ENCODE results near the gene ELMO1. TPM values are rescaled to one million over a fixed set of nuclear protein-coding genes. Genes with fewer than 3 reads are reported as not detected.

ELMO1 gene
- total and polyA plus RNA-seq, 2 experiments from 2014 or later: 6.5 to 24.9 TPM

DNA sequence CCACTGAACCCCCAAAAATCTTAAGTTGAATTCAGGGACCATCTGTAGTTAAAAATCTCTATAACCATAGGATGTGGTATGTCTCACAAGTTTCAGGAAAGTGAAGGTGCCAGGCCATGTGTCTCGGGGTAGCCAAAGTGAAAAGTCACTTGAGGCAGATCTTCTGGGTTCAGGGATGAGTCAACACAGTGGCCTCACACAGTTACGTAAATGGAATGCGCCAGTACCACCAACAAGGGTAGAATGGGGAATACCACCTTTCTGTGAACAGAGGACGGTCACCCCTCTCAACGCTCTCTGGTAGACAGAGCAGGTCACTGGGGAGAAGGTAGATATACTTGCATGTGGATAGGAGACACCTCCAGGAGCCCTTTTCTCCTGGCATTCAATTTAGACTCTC lies 71.4 kb downstream of the ELMO1 start (continued):
- TF ChIP-seq, protein P1, sequence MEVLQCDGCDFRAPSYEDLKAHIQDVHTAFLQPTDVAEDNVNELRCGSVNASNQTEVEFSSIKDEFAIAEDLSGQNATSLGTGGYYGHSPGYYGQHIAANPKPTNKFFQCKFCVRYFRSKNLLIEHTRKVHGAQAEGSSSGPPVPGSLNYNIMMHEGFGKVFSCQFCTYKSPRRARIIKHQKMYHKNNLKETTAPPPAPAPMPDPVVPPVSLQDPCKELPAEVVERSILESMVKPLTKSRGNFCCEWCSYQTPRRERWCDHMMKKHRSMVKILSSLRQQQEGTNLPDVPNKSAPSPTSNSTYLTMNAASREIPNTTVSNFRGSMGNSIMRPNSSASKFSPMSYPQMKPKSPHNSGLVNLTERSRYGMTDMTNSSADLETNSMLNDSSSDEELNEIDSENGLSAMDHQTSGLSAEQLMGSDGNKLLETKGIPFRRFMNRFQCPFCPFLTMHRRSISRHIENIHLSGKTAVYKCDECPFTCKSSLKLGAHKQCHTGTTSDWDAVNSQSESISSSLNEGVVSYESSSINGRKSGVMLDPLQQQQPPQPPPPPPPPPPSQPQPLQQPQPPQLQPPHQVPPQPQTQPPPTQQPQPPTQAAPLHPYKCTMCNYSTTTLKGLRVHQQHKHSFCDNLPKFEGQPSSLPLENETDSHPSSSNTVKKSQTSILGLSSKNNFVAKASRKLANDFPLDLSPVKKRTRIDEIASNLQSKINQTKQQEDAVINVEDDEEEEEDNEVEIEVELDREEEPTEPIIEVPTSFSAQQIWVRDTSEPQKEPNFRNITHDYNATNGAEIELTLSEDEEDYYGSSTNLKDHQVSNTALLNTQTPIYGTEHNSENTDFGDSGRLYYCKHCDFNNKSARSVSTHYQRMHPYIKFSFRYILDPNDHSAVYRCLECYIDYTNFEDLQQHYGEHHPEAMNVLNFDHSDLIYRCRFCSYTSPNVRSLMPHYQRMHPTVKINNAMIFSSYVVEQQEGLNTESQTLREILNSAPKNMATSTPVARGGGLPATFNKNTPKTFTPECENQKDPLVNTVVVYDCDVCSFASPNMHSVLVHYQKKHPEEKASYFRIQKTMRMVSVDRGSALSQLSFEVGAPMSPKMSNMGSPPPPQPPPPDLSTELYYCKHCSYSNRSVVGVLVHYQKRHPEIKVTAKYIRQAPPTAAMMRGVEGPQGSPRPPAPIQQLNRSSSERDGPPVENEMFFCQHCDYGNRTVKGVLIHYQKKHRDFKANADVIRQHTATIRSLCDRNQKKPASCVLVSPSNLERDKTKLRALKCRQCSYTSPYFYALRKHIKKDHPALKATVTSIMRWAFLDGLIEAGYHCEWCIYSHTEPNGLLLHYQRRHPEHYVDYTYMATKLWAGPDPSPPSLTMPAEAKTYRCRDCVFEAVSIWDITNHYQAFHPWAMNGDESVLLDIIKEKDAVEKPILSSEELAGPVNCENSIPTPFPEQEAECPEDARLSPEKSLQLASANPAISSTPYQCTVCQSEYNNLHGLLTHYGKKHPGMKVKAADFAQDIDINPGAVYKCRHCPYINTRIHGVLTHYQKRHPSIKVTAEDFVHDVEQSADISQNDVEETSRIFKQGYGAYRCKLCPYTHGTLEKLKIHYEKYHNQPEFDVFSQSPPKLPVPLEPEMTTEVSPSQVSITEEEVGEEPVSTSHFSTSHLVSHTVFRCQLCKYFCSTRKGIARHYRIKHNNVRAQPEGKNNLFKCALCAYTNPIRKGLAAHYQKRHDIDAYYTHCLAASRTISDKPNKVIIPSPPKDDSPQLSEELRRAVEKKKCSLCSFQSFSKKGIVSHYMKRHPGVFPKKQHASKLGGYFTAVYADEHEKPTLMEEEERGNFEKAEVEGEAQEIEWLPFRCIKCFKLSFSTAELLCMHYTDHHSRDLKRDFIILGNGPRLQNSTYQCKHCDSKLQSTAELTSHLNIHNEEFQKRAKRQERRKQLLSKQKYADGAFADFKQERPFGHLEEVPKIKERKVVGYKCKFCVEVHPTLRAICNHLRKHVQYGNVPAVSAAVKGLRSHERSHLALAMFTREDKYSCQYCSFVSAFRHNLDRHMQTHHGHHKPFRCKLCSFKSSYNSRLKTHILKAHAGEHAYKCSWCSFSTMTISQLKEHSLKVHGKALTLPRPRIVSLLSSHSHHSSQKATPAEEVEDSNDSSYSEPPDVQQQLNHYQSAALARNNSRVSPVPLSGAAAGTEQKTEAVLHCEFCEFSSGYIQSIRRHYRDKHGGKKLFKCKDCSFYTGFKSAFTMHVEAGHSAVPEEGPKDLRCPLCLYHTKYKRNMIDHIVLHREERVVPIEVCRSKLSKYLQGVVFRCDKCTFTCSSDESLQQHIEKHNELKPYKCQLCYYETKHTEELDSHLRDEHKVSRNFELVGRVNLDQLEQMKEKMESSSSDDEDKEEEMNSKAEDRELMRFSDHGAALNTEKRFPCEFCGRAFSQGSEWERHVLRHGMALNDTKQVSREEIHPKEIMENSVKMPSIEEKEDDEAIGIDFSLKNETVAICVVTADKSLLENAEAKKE (CRISPR knock-in tag; IDR thresholded peaks at IDR 0.05): no peak
- TF ChIP-seq ZNF114 (CRISPR knock-in tag; IDR thresholded peaks at IDR 0.05): no peak

DNA sequence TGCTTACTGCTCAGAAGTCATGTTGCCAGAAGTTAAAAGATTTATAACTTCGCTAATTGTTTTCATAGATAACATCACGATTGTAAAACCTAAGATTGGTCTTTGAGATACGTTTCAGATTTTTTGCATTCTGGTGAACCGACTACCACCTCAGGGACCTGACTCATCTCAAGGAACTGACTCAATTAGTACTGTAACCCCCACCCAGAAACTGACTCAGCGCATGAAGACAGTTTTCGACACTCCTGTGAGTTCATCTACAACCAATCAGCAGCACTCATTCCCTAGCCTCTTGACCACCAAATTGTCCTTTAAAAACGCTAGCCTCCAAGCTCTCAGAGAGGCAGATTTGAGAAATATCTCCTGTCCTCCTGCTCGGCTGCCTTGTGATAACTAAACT lies 72.3 kb downstream of the ELMO1 start:
- H2AFZ ChIP-seq: no peak overlapping the region
- Mint-ChIP-seq H3K4me1 (peaks cover 7% of the 10 kb centered on the region; the same call in 2 of the 3 replicates), H3K36me3 (ENCODE audit: low read depth) (peaks cover 39% of the 10 kb centered on the region), H3K27ac (no peak overlapping the region), H3K4me3 (no peak overlapping the region), H3K27me3 (ENCODE audit: insufficient read depth, low read depth, poor library complexity) (peaks cover 3% of the 10 kb centered on the region), H3K9me3 (peaks cover 36% of the 10 kb centered on the region)
- H3K36me3 ChIP-seq (ENCODE audit: insufficient read depth): peaks cover 7% of the 10 kb centered on the region; the same call in 1 of the 2 replicates
- no peak overlapping the region for H3K4me2 ChIP-seq
- DNase-seq (ENCODE audit: low spot score): no peak
- H3K79me2 ChIP-seq (replicated peaks; ENCODE audit: insufficient read depth): no peaks in the 10 kb centered on the region
- ATAC-seq: no peak
- no peaks in the 10 kb centered on the region for H4K20me1 ChIP-seq (replicated peaks; ENCODE audit: insufficient read depth)
- H3K27me3 ChIP-seq (ENCODE audit: insufficient read depth): no peaks in the 10 kb centered on the region
- H3K9me2 ChIP-seq (ENCODE audit: insufficient read depth): peaks cover 6% of the 10 kb centered on the region; the same call in 1 of the 2 replicates
- H3K4me3 ChIP-seq: no peak overlapping the region
- H3K4me1 ChIP-seq (ENCODE audit: insufficient read depth): peaks cover 7% of the 10 kb centered on the region
- no peaks in the 10 kb centered on the region for H3F3A ChIP-seq (replicated peaks; ENCODE audit: low read depth)
- H3K27ac ChIP-seq (ENCODE audit: low read depth): no peak overlapping the region
- no peak for TF ChIP-seq EZH2phosphoT487 (IDR thresholded peaks at IDR 0.05; ENCODE audit: unreplicated experiment)
- TF ChIP-seq EZH2 (IDR thresholded peaks at IDR 0.05; ENCODE audit: low read depth, unreplicated experiment): no peak
- TF ChIP-seq, protein P2, sequence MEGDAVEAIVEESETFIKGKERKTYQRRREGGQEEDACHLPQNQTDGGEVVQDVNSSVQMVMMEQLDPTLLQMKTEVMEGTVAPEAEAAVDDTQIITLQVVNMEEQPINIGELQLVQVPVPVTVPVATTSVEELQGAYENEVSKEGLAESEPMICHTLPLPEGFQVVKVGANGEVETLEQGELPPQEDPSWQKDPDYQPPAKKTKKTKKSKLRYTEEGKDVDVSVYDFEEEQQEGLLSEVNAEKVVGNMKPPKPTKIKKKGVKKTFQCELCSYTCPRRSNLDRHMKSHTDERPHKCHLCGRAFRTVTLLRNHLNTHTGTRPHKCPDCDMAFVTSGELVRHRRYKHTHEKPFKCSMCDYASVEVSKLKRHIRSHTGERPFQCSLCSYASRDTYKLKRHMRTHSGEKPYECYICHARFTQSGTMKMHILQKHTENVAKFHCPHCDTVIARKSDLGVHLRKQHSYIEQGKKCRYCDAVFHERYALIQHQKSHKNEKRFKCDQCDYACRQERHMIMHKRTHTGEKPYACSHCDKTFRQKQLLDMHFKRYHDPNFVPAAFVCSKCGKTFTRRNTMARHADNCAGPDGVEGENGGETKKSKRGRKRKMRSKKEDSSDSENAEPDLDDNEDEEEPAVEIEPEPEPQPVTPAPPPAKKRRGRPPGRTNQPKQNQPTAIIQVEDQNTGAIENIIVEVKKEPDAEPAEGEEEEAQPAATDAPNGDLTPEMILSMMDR (conservative IDR thresholded peaks at IDR 0.05; ENCODE audit: low read depth in 2 of 2): no peak
- TF ChIP-seq STAT1 (IDR thresholded peaks at IDR 0.05; ENCODE audit: unreplicated experiment): no peak
- TF ChIP-seq, protein P3, sequence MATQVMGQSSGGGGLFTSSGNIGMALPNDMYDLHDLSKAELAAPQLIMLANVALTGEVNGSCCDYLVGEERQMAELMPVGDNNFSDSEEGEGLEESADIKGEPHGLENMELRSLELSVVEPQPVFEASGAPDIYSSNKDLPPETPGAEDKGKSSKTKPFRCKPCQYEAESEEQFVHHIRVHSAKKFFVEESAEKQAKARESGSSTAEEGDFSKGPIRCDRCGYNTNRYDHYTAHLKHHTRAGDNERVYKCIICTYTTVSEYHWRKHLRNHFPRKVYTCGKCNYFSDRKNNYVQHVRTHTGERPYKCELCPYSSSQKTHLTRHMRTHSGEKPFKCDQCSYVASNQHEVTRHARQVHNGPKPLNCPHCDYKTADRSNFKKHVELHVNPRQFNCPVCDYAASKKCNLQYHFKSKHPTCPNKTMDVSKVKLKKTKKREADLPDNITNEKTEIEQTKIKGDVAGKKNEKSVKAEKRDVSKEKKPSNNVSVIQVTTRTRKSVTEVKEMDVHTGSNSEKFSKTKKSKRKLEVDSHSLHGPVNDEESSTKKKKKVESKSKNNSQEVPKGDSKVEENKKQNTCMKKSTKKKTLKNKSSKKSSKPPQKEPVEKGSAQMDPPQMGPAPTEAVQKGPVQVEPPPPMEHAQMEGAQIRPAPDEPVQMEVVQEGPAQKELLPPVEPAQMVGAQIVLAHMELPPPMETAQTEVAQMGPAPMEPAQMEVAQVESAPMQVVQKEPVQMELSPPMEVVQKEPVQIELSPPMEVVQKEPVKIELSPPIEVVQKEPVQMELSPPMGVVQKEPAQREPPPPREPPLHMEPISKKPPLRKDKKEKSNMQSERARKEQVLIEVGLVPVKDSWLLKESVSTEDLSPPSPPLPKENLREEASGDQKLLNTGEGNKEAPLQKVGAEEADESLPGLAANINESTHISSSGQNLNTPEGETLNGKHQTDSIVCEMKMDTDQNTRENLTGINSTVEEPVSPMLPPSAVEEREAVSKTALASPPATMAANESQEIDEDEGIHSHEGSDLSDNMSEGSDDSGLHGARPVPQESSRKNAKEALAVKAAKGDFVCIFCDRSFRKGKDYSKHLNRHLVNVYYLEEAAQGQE (IDR thresholded peaks at IDR 0.05; ENCODE audit: unreplicated experiment): no peak
- no peak for TF ChIP-seq POLR2AphosphoS5 (IDR thresholded peaks at IDR 0.05; ENCODE audit: low read depth)
- no peak for TF ChIP-seq NANOG (IDR thresholded peaks at IDR 0.05; ENCODE audit: borderline replicate concordance)

All from GM23338 (cell line).